ENCODE results near the gene ATRNL1.
A peak's percentile ranks its signal among the peaks of the same experiment; 100 is the strongest.

The ATRNL1 gene

GRCh38 chr10:115957012-115957399, 863.8 kb downstream of the ATRNL1 start:
- no peak for DNase-seq

DNA sequence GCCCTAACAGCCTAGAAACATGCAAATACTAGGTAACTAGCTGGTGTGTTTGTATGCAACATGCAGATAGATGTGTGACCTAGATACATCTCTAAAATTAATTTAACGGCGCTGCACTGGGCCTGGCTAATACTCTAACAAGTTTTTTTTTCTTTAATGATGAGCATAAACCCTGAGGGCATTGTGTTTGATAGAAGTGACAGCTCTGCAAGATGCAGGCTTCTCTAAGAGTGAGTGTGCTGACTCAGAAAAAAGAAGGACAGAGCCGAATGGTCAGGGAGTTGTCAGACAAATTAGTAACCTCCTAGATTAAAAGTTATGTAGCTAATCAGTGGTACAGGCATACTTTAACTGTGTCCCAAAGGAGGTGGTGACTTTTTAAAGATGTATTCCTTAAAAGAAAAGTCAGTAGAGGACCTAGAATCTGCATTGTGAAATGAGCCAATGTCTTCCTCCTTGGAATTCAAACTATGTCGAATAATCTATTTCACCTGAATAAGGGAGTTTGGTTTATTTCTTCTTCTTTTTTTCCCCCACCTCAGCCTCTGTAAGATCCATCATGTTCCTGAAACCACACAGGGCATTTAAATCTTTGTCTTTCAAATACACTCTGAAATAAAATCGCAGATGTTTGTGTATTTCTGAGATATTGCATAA, 864.7 kb downstream of the ATRNL1 start:
- no peak for DNase-seq

DNA sequence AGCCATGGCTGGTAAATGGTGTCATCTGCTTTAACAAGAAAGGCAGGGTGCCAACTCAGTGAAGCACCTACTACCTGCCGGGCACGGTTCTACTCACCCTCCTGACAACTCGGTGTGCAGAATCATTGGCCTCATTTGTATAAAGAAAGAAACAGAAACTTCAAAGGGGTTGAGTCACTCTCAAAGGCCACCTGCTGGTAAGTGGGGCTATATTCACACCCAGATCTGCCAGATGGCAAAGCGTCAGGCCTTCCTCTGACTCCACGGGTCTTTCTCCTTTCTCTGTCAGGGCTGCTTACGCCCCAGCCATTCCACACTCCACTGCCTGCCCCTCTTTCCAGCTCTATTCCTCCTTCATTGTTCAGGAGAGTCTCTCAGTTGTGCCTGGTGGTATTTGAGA, 870.7 kb downstream of the ATRNL1 start:
- DNase-seq = peak; percentile 2

- no peak for DNase-seq
Measured at GRCh38 chr10:115964827-115965226, 871.7 kb downstream of the ATRNL1 start.

DNA sequence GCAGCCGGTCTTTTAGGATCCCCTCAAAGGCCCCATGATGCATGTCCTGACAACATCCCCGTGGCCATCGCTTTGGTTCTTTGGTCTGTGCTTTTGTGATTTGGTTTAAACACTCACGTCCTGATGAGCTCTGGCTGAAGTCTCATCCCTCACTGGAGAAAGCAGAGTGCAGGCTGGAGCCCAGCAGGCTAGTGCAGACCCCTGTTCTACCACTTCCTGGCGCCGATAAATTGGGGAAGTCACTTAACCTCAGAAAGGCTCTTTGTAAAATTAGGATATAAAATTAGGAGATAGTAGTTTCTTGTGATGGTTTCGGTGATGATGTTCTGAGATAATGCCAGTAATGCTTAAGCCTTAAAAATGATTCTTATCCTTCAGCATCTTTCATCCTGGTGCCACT, 872.2 kb downstream of the ATRNL1 start:
- no peak for DNase-seq

- no peak for DNase-seq
Measured at GRCh38 chr10:115968236-115968635, 875.1 kb downstream of the ATRNL1 start.

DNA sequence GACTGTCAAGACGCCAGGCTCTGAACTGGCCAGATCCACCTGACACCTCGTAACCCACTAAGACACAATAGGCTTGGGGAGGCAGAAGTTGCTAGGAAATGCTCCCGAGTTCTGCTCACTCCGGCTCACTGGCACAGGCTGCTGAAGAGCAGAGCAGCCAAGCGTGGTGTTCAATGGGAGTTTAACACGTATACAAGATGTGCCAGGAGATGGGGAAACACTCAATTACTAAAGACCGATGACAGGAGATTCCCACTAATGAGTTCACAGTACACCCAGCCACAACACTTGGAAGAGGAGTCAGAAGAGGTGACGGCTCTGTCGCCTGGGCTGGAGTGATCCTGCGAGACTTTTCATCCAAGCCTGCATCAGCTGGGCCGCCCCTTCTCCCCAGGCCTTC, 876.4 kb downstream of the ATRNL1 start:
- no peak for DNase-seq

DNA sequence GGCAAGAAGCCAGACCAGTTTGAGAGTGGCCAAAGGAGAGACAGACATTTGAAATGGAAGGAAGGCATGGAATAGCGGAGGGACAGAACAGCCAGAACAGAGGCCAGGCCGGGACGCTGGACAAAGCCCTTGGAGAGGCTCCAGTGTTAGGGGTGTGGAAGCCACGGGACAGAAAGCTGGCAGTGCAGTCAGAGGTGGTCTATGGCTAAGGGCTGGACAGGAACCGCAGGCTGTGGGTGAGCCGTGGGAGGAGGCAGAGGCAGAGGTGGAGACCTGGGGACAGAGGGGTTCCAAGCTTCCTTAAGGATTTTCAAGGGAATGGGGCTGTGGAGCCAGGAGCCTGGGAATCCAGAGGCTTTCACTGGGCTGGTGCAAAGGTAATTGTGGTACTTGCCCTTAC, 878.8 kb downstream of the ATRNL1 start:
- no peak for DNase-seq

GRCh38 chr10:115972426-115972825, 879.3 kb downstream of the ATRNL1 start:
- DNase-seq = no peak

DNA sequence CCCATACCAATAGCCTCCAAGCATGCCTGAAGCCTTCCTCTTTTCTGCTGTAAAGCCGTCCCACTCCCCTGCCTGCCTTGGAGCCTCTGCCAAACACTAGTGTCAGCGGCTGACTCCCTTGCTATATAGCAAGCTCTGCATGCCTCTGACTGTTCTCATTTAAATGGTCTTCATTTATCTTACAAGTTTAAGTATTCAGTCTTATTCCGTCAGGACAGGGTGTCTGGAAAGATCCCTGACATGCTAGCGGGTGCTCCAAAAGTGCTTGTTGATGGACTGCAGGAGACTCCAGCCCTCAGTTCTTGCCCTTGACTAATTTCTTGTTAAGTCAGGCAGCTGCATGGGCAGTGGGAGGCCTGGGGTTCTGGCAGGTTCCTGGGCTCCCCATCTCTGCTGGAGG, 881.2 kb downstream of the ATRNL1 start:
- no peak for DNase-seq

DNA sequence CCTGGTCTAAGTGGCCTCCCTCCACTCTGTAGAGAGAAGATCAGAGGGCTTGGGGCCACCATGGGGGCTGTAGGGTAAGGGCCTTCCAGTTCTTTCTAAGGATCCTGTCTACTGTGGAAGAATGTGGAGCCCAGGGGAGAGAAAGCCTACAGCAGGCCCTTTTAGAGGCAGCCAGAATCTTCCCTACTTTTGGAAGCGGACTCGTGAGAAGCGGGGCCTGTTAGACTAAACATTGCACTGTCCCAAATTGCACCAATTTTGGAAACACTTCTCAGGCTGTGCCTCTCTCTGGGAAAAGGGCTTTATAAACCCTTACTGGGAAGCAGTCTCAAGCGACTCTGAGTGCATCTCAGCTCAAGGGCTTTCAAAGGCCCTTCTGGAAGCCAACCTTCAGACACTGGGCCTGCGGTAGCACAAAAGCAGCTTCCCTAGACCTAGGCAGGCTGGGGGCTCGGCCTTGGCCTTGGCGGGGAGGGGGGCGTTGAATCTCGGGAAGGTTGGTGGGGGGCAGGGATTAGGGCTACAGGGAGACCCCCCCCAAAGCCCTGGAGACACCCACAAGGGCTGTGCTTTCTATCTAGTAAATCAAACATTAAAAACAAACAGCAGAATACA, 881.8 kb downstream of the ATRNL1 start:
- DNase-seq = no peak

- DNase-seq = no peak
Measured at GRCh38 chr10:115975506-115975905, 882.3 kb downstream of the ATRNL1 start.

DNA sequence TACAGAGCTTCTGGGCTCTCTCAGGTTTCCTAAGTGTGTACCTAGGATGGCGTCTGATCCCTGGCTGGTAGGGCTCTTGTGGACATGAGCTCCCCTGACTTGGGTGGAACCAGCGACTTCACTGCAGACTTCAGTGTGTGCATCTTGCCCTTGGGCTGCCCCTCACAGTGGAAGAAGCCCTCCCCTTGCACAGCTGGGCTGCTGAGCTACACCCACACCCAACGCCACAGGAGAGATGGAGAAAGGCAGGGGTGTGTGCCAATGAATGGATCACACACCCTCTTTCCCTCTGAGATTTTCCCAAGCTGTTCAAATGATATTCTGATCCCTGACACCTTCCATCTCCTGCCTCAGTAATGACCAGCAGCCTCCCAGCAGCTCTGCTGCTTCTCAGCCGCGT, 883.2 kb downstream of the ATRNL1 start:
- DNase-seq = no peak

GRCh38 chr10:115977855-115978254, 884.7 kb downstream of the ATRNL1 start:
- no peak for DNase-seq

DNA sequence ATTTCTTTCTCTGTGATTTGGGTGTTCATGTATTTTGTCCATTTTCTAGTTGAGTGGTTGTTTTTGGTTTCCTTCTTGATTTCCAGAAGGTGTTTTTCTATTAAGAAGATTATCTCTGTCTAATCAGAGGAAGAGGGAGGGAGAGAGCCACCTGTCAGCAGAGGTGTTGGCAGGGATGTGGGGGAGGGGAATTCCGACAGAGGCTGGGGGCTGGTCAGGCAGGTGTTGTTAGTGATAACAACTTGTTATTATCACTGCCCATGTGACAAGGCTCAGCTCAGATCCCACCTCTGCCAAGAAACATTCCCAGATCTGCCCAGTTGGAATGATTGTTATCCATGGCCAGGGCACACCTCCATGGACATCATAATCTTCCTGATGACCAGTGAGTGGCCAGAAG, 886.4 kb downstream of the ATRNL1 start:
- no peak for DNase-seq

GRCh38 chr10:115980470-115980869, 887.3 kb downstream of the ATRNL1 start:
- no peak for DNase-seq

DNA sequence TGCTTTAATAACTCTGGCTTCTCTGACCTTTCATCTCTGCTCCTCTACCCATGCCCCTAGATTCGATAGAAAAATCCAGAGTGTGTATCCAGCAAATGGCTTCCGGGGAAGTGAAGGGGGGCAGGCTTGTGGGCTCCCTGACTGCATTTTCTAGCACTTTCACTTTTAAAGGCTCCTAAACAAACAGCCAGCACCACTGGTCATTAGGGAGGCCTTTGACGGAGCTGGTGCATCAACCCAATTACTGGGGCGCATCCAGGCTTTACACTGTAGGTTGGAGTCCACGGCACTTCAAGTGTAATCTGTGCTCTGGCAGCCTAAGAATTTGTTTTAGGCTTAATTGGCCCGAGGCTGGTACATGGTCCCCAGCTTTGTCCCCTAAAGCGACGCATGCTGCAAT, 887.9 kb downstream of the ATRNL1 start:
- DNase-seq = no peak

- DNase-seq = no peak
Measured at GRCh38 chr10:115982076-115982475, 888.9 kb downstream of the ATRNL1 start.

DNA sequence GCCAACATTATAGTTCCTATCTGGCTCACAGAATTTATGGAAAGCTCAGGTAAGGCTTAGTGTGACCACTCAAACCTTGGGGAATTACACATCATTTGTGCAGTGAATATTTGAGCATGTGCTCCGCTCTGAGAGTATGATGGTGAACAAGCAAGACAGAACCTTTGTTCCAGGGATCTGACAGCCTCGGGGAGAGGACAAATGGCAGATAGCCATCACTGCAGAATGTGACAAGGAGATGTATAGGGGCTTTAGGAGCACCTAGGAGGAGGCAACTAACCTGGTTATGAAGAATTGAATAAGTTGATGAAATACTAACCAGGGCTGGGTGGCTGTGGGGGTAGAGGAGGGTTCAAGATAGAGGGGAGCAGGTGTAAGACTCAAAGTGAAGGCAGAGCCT, 889.4 kb downstream of the ATRNL1 start:
- DNase-seq = no peak

- DNase-seq = no peak
Measured at GRCh38 chr10:115985786-115986185, 892.6 kb downstream of the ATRNL1 start.

- DNase-seq = no peak
Measured at GRCh38 chr10:115988380-115988779, 895.2 kb downstream of the ATRNL1 start.

- no peak for DNase-seq
Measured at GRCh38 chr10:115989621-115990020, 896.5 kb downstream of the ATRNL1 start.

- no peak for DNase-seq
Measured at GRCh38 chr10:115992236-115992986, 899.2 kb downstream of the ATRNL1 start.

DNA sequence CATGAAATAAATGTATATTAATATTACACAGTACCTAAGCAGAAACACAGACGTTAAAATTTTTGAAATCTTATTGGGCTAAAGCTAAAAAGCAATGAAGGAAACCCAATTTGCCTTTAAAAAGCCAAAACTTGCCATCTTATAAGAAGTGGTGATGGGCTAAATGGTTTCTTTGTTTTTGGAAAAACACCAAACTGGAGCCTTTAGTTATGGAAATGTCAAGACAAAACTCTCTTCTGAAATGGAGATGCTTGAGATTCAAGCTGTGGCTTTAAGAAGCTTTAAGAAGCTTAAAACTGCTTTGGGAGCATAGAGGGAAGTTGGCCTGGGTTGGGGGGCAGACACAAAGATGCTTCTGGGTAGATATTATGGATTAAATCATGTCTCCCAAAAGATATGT, 902.9 kb downstream of the ATRNL1 start:
- no peak for DNase-seq

All from OCI-M1 (cell line).